HCT116 (cell line): Measurements from ENCODE around the gene DCDC2C. TPM values are rescaled to one million over a fixed set of nuclear protein-coding genes. Genes with fewer than 3 reads are reported as not detected.

Source experiments
- ATAC-seq: fragments of 200-7000 bp; cut with Tn5 transposase; 2 replicates; pipeline ENCODE4 v1.9.1; 2020; ENCODE audit warnings: mild to moderate bottlenecking, moderate library complexity
- BruUV-seq: library from RNA; stranded (reverse); fragments of 400-500 nt; replicated peaks from 2 replicates; lab custom pipeline; 2021; lab: Mats Ljungman, UMichigan
- CTCF ChIA-PET: fragments of 300-600 bp; sonication (Branson Sonifier 250); formaldehyde crosslinking; loops from one replicate; lab custom pipeline; 2021; ENCODE audit warnings: antibody characterized with exemption; lab: Charles Lee
- POLR2A ChIA-PET: fragments of 300-600, 350-600 bp; sonication (Branson Sonifier 250); formaldehyde crosslinking; loops from one replicate; lab custom pipeline; 2021; ENCODE audit warnings: antibody characterized with exemption; lab: Charles Lee
- RAD21 ChIA-PET, 2 experiments: fragments of 300-600 bp; sonication (Branson Sonifier 250); formaldehyde crosslinking; loops; one replicate each; lab custom pipeline; 2023; ENCODE audit warnings: low total read pairs in 2 of 2; ENCODE audit not compliant: uncharacterized antibody in 2 of 2, unreplicated experiment in 2 of 2, low non-redundant PET in 1 of 2; lab: Charles Lee
- DNase-seq: peaks from one replicate; pipeline ENCODE4 v3.0.0-alpha.2; 2010; ENCODE audit warnings: low read depth, low spot score
- H2AFZ ChIP-seq: fragments of 200-600 bp; shearing (Covaris generic), sonication (generic); 2 replicates; pipeline ENCODE4 v1.6.1; 2017; ENCODE audit warnings: low read depth, mixed run types, mixed read lengths, antibody characterized with exemption, low read length; ENCODE audit not compliant: poor library complexity, severe bottlenecking
- H3K27ac ChIP-seq: 2 replicates; pipeline ENCODE4 v1.5.1; 2012; ENCODE audit warnings: low read depth, low read length
- H3K27me3 ChIP-seq: fragments of 200-600 bp; sonication (generic); 2 replicates; pipeline ENCODE4 v1.6.1; 2016; ENCODE audit warnings: mixed run types, low read length, mixed read lengths; ENCODE audit not compliant: insufficient read depth
- H3K36me3 ChIP-seq, 2 experiments: fragments of 200-500 bp in 1 of 2; fragments of 200-600 bp in 1 of 2; sonication (Bioruptor generic) in 1 of 2; sonication (generic) in 1 of 2; 2 replicates each; pipeline versions ENCODE4 v1.5.1 to v1.6.1; 2014 to 2016; ENCODE audit warnings: low read length in 2 of 2, inconsistent platforms in 1 of 2, mixed read lengths in 1 of 2, mixed run types in 1 of 2; ENCODE audit not compliant: insufficient read depth in 2 of 2, control insufficient read depth in 1 of 2
- H3K4me1 ChIP-seq, 2 experiments: fragments of 200-600 bp in 1 of 2; sonication (generic) in 1 of 2; 2 replicates each; pipeline versions ENCODE4 v1.5.1 to v1.6.1; 2012 to 2017; ENCODE audit warnings: low read length in 2 of 2, inconsistent platforms in 1 of 2, mild to moderate bottlenecking in 1 of 2, mixed read lengths in 1 of 2, mixed run types in 1 of 2, moderate library complexity in 1 of 2; ENCODE audit not compliant: insufficient read depth in 2 of 2, control insufficient read depth in 1 of 2
- H3K4me2 ChIP-seq: fragments of 200-600 bp; sonication (generic); 2 replicates; pipeline ENCODE4 v1.6.1; 2017; ENCODE audit warnings: mixed run types, low read length, mixed read lengths
- H3K4me3 ChIP-seq, 2 experiments: fragments of 200-600 bp in 1 of 2; sonication (generic) in 1 of 2; replicated peaks in 1 of 2; 2 replicates each; pipeline ENCODE4 v1.5.1; 2011 to 2016; ENCODE audit warnings: low read length in 2 of 2, control low read depth in 1 of 2, low read depth in 1 of 2, mild to moderate bottlenecking in 1 of 2, mixed read lengths in 1 of 2, mixed run types in 1 of 2
- H3K79me2 ChIP-seq: fragments of 200-600 bp; sonication (generic); 2 replicates; pipeline ENCODE4 v1.6.1; 2017; ENCODE audit warnings: mild to moderate bottlenecking, mixed run types, low read length, moderate library complexity, mixed read lengths; ENCODE audit not compliant: insufficient read depth
- H3K9ac ChIP-seq: fragments of 200-600 bp; sonication (generic); 2 replicates; pipeline ENCODE4 v1.6.1; 2016; ENCODE audit warnings: low read length, mixed read lengths
- H3K9me2 ChIP-seq: fragments of 200-600 bp; sonication (generic), shearing (Covaris generic); 2 replicates; pipeline ENCODE4 v1.6.1; 2017; ENCODE audit warnings: mixed run types, mild to moderate bottlenecking, moderate library complexity; ENCODE audit not compliant: insufficient read depth
- H3K9me3 ChIP-seq, 2 experiments: fragments of 200-500 bp in 1 of 2; fragments of 200-600 bp in 1 of 2; sonication (Bioruptor generic) in 1 of 2; sonication (generic) in 1 of 2; 2 replicates each; pipeline ENCODE4 v1.6.1; 2014 to 2017; ENCODE audit warnings: low read length in 2 of 2, mixed read lengths in 2 of 2, inconsistent platforms in 1 of 2, low read depth in 1 of 2, mild to moderate bottlenecking in 1 of 2, mixed run types in 1 of 2, moderate library complexity in 1 of 2; ENCODE audit not compliant: control insufficient read depth in 1 of 2, insufficient read depth in 1 of 2
- H4K20me1 ChIP-seq: fragments of 200-600 bp; sonication (generic), shearing (Covaris generic); 2 replicates; pipeline ENCODE4 v1.6.1; 2017; ENCODE audit warnings: mixed run types, mild to moderate bottlenecking, moderate library complexity; ENCODE audit not compliant: insufficient read depth
- ATF3 ChIP-seq: IDR thresholded peaks from 2 replicates; pipeline ENCODE4 v1.6.1; 2012
- CEBPB ChIP-seq: IDR thresholded peaks from 2 replicates; pipeline ENCODE4 v1.6.1; 2012; ENCODE audit warnings: low read depth
- CTCF ChIP-seq, 3 experiments: fragments of 200-600 bp in 1 of 3; sonication (generic) in 1 of 3; IDR thresholded peaks in 2 of 3; conservative IDR thresholded peaks in 1 of 3; 2 replicates each; pipeline ENCODE4 v1.5.1; 2012 to 2017; ENCODE audit warnings: low read depth in 2 of 3, low read length in 2 of 3, antibody characterized with exemption in 1 of 3, borderline replicate concordance in 1 of 3, control low read depth in 1 of 3, mild to moderate bottlenecking in 1 of 3, mixed read lengths in 1 of 3, mixed run types in 1 of 3, moderate library complexity in 1 of 3; ENCODE audit not compliant: insufficient read depth in 1 of 3
- EGR1 ChIP-seq: IDR thresholded peaks from 2 replicates; pipeline ENCODE4 v1.6.1; 2012; ENCODE audit warnings: low read depth
- ELF1 ChIP-seq: IDR thresholded peaks from 2 replicates; pipeline ENCODE4 v1.6.1; 2012; ENCODE audit warnings: low read depth, borderline replicate concordance
- EZH2 ChIP-seq: fragments of 200-600 bp; sonication (generic); IDR thresholded peaks from 2 replicates; pipeline ENCODE4 v1.6.1; 2017; ENCODE audit warnings: antibody characterized with exemption, mixed run types
- EZH2phosphoT487 ChIP-seq: fragments of 200-600 bp; IDR thresholded peaks from 2 replicates; pipeline ENCODE4 v1.6.1; 2018; ENCODE audit warnings: antibody characterized with exemption, borderline replicate concordance
- JUND ChIP-seq: IDR thresholded peaks from 2 replicates; pipeline ENCODE4 v1.6.1; 2012
- MAX ChIP-seq: IDR thresholded peaks from 2 replicates; pipeline ENCODE4 v1.6.1; 2012
- POLR2A ChIP-seq: IDR thresholded peaks from 2 replicates; pipeline ENCODE4 v1.7.0; 2011; ENCODE audit warnings: borderline replicate concordance; ENCODE audit not compliant: insufficient read depth, insufficient read length; ENCODE audit errors: extremely low read depth
- POLR2AphosphoS5 ChIP-seq: IDR thresholded peaks from 2 replicates; pipeline ENCODE4 v1.6.1; 2011; ENCODE audit warnings: mild to moderate bottlenecking, low read depth, low read length, moderate library complexity
- RAD21 ChIP-seq: IDR thresholded peaks from 2 replicates; pipeline ENCODE4 v1.6.1; 2012; ENCODE audit warnings: low read depth, mild to moderate bottlenecking
- SIN3A ChIP-seq: IDR thresholded peaks from 2 replicates; pipeline ENCODE4 v1.6.1; 2012; ENCODE audit warnings: low read depth
- SRF ChIP-seq: IDR thresholded peaks from 2 replicates; pipeline ENCODE4 v1.6.1; 2012; ENCODE audit warnings: low read depth
- ZBTB33 ChIP-seq: IDR thresholded peaks from 2 replicates; pipeline ENCODE4 v1.6.1; 2011; ENCODE audit warnings: mild to moderate bottlenecking, low read length, moderate library complexity; ENCODE audit not compliant: insufficient replicate concordance; ENCODE audit errors: extremely low read depth
- ZFX ChIP-seq: fragments of 450-650 bp; IDR thresholded peaks from 2 replicates; pipeline ENCODE4 v1.6.1; 2017
- intact Hi-C: fragments of 100-400 bp; cut with micrococcal nuclease; formaldehyde crosslinking; loops from 2 replicates; pipeline ENCODE4 v1.10.0; 2022
- total RNA-seq: library from RNA; stranded (reverse); gene quantifications from one replicate; pipeline ENCODE4 v1.2.1, GENCODE V29; 2021; ENCODE audit not compliant: unreplicated experiment

The DCDC2C gene
- total RNA-seq, 1 experiment from 2014 or later, result not detected

GRCh38 chr2:3674066-3674845 lies 29.1 kb upstream of the DCDC2C start:
- ChIA-PET CTCF (no interaction called here), RAD21 (no interaction called here), POLR2A (no interaction called here)
- Histone ChIP-seq H3K9ac (no peak overlapping the region), H4K20me1 (no peaks in the 10 kb centered on the region), H2AFZ (no peak overlapping the region), H3K4me1 (no peaks in the 10 kb centered on the region), H3K36me3 (no peaks in the 10 kb centered on the region), H3K9me2 (no peaks in the 10 kb centered on the region), H3K27ac (no peak overlapping the region), H3K4me2 (no peak overlapping the region), H3K4me3 (no peak overlapping the region), H3K79me2 (no peaks in the 10 kb centered on the region), H3K27me3 (peaks cover 8% of the 10 kb centered on the region; the same call in 1 of the 2 replicates), H3K9me3 (no peaks in the 10 kb centered on the region)
- no TSS peak for BruUV-seq
- no peak for DNase-seq
- no peak for TF ChIP-seq ELF1
- TF ChIP-seq SRF, result no peak
- TF ChIP-seq EGR1, result no peak
- no peak for TF ChIP-seq EZH2phosphoT487
- no peak for TF ChIP-seq ZFX
- no peak for TF ChIP-seq ZBTB33
- TF ChIP-seq EZH2, result no peak
- TF ChIP-seq SIN3A, result no peak
- TF ChIP-seq POLR2AphosphoS5, result no peak
- no peak for TF ChIP-seq JUND
- no peak for TF ChIP-seq POLR2A
- TF ChIP-seq RAD21, result no peak
- TF ChIP-seq CEBPB, result no peak
- TF ChIP-seq MAX, result no peak
- no peak for TF ChIP-seq CTCF (IDR thresholded peaks at IDR 0.05 in 2 of 3, conservative IDR thresholded peaks at IDR 0.05 in 1 of 3; ENCODE audit: borderline replicate concordance in 1 of 3, insufficient read depth in 1 of 3, low read depth in 2 of 3, low read length in 2 of 3)
- no peak for TF ChIP-seq ATF3
- no peak for ATAC-seq
- intact Hi-C loops, result no loop called here
